GM19240 (cell line): ENCODE results near the gene SPATA24.
"Not testable (repeated sequence)": the region's sequence is repeated elsewhere in the genome, so short reads cannot be mapped to it uniquely, and the experiment has no call there.

Experiments used
- DNase-seq: peaks from one replicate; pipeline ENCODE4 v3.0.0; 2011; ENCODE audit warnings: low spot score; ENCODE audit not compliant: insufficient read length

The SPATA24 gene

DNA sequence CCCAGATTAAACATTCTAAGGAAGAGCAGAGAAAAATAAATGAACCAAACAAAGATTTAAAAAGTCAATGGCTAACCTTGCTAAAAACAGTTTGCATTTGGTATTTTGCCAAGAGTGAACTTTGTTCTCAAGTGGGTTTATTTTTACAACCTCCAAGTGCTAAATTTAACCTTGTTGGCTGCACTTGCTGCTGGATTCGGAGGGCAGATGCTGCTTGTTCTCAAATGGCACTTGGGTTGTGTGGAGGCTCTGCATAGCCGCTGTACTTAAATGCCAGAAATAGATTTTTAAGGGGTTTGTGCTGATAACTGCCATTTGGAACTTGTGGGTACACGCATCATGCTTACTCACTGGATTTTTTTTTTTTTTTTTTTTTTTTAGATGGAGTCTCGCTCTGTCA lies 13.3 kb upstream of the SPATA24 start:
- DNase-seq, result no peak

DNA sequence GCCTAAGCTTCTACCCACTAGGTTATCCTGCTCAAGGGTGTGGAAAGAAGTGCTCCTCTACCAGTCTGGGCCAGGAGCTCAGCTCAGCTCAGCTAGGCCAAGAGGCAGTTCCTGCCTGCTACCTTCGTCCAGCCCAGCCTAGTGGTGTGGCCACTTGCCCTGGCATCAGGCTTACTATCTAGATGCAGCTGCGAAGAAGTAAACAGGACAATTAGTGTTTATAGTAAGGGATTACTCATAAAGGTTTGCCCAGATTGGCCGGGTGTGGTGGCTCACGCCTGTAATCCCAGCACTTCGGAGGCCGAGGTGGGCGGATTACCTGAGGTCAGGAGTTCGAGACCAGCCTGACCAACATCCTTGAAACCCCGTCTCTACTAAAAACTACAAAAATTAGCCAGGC lies 12.8 kb upstream of the SPATA24 start:
- no peak for DNase-seq

DNA sequence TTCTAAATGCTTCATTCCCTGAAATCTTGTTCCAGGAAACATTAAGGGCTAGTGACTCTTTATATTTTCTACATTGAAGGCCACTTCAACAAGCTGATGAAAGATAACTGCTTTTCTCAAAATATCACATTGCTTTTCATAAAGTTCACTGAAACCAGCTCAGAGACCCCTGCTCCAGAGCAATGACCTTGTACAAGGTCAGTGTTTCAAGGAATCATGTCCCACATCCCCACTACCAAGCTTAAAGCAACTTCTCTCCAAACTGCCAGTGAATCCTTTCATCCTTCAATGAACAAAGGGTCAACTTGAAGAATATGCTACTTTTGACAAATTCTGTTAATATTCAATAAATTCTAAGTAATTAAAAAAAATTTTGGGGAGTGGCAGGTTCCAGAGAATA lies 12.0 kb upstream of the SPATA24 start:
- no peak for DNase-seq

DNA sequence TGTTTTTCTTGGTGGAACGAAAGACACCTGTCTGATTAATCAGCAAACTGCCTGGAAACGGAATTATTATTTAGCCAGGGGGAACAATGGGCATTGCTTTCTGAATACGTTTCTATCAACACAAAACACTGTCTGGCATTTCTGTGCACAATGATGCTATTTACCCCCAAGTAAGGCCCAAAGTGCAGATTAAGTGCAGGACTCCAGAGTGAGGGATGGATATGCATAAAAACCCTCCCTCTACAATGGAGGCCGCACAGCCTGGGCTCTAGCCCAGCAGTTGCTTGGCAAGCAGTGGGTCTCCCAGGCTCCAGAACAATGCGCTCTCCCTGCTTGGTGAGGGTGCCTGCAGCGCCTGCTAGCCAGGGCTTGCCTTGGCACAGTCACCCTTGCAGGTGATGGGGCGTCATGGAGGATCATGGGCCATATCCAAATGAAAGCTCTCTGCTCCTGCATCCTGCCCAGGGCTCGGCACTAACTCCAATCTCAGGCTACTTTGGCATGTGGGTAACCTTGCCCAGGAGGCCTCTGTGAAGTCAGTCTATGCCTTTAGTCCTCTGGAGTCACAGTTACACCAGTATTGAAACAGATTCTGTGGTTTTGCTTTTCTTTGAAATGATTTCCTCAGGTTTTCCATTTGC lies 11.5 kb upstream of the SPATA24 start:
- DNase-seq, result no peak

DNA sequence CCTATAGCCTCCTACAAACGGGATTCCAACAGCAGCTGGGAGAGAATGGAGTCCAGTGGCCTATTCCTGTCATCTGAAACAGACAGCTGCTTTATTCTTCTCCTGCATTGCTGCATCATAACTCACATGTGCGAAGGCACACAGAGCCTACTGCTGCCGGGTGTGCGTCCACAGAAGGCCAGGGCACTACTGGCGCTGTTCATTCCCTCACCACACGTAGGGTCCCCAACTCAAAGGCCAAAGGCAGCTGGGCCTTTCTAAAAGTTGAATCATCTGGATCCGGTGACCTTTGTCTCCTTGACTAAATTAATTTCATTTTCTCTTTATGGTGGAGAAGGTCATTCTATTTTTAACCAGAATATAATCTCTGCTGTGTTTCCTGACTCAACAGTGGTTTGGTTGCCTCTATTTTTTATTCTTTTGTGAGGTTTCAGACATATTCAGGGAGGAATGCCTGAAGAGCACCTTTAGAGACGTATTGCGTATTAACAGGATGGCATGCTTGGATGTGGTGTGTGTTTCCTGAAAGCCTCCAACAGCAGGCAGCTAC lies 10.8 kb upstream of the SPATA24 start:
- no peak for DNase-seq

DNA sequence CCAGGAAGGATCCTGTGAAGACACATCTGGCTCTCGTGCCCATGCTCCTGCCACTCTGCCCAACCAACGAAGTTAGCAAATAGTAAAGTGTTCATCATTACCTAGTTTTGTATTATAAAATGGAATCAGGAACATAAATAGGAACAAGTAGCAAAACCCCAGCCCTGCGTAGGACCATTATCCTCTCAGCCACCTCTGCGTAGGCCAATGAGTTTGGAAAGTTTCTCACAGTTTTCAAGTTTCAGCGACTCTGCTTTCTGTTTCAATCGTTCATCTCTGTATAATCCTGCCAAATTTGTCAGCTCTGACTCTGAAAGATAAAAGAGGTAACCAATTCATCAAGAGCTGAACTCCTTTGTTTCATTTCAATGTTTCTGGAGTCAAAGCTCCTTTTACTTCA lies 10.1 kb upstream of the SPATA24 start:
- DNase-seq, result no peak

DNA sequence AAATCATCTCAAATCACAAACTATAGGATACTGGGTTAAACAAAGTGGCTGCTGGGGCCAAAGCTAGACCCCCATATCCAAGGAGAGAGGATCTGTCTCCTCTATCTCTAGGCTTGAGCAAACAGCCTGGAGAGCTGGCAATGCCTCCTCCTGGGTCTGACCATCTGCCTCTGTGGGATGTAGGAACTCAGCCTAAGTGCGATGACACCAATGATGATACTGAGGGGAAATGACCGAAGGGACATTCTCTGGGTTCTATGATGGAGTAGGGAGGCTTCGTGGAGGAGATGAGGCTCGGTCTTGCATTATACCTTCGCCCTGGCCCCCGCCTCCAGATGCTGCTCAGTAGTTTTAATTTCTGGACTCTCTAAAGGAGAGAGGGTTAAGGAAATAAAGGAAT lies 9.3 kb upstream of the SPATA24 start:
- DNase-seq, result no peak

DNA sequence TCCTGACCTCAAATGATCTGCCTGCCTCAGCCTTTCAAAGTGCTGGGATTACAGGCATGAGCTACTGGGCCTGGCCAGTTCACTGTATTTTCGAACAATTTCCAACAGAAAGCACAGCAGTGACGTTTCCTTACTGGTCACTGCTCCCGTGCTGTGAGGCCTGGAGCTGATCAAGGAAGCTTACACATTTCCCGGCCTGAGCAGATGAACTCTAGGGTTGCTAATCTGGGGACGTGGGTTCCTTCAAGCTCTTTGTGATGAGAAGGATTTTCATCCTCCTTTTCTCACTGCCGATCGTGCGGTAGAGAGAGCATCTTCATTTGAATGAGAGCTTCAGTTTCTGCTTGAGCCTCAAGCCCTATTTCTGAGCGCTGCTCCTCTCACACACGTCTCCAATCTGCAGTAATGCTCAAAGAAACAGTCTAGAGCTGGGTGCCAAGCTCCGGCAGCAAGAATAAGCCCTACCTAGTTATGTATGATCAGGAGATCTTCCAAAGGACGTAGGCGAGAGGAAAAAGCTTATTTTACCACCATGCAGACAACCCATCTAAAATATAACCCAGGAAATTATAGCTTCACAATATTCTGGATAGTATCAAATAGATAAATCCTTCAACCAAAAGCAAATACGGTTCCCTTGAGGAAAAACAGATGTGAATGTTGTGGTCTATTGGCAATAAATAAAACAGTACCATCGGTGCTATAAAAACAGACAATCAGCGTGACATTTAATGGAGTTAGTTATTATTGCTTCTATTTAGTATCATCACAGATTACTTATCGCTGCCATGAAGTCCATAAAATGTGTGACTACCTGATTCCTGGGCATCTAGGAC lies 7.3 kb upstream of the SPATA24 start:
- DNase-seq, result no peak

DNA sequence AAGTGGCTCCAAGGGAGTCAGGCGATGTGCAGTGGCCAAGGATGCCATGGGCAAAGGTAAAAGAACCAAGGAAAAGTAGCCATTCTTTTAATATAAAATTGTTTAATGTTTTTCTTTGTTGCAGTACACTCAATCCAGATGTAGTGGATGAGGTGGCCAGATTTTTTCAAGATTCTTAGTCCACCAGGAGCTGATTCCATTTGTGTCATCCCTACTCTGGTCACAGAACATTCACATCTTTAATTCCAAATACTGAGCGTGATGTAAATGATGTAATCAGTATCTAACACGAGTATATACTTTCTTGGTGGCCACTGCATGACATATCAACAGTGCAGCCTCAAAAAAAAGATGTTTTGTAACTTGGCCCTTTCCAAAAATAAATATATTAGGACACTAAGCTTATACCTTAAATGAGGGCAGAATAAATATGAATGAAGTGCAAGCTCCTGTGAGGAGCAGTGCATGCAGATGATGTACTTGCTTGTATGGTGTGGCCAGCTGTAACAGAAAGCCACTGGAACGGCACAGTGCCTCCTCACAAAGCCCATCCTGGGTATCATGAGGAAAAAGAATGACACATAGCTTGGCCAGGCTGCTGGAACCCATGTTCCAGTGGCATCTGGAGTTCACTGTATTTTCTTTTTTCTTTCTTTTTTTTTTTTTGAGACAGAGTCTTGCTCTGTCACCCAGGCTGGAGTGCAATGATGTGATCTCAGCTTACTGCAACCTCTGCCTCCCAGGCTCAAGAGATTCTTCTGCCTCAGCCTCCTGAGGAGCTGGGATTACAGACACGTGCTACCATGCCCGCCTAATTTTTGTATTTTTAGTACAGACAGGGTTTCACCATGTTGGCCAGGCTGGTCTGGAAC lies 6.5 kb upstream of the SPATA24 start:
- no peak for DNase-seq

DNA sequence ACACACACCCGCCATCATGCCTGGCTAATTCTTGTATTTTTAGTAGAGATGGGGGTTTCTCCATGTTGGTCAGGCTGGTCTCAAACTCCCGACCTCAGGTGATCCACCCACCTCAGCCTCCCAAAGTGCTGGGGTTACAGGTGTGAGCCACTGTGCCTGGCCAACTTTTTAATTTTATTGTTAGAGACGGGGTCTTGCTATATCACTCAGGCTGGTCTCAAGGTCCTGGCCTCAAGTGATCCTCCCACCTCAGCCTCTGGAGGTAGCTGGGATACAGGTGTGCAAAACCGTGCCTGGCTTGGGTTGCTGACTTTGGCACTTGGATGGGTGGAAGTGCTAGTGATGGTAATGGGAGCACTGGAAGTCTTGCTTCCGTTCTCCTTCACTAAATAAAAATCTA lies 5.2 kb upstream of the SPATA24 start:
- DNase-seq, result not testable (repeated sequence)

DNA sequence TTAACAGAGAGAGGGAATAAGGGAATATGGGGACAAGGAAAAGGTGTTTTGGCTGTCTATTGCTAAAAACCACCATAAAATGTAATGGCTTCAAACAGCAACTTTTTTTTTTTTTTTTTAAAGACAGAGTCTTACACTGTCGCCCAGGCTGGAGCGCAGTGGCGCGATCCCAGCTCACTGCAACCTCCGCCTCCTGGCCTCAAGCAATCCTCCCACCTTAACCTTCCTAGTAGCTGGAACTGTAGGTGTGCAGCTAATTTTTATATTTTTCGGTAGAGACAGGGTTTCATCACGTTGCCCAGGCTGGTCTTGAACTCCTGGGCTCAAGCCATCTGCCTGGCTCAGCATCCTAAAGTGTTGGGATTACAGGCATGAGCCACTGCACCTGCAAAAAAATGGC lies 4.3 kb upstream of the SPATA24 start:
- no peak for DNase-seq

DNA sequence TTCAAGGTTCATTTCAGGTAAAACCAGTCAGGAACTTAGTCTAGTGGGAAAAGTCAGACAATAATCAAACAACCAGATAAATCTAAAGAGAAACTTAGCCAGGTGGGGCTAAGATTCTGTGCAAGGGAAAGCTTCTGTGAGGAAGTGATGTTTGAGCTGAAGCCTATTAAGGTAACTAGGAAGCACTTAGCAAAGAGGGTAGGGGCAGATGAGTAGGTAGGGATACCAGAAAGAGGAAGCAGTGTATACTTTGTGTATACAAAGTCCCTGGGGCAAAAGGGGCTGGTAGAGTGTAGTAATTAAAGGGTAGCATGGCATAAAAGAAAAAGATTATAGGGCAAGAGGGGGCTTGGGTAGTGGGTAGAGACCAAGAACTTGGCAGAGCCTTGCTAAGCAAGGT lies 3.6 kb upstream of the SPATA24 start:
- DNase-seq, result no peak

DNA sequence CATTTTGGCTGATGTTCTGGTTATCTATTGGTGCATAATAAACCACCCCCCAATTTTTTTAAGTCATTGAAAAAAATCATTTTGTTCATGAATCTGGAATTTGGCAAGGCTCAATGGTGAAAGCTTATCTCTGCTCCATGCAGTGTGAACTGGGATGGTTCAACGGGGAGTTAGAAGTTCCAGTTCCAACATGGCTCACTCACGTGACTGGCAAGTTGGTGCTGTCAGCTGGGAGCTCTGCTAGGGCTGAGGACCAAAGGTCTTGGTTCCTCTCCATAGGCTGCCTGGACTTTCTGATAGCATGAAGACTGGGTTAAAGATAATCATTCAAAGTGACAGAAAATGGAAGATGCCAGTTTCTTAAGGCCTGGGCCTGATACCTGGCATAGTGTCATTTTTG lies 3.1 kb upstream of the SPATA24 start:
- DNase-seq, result no peak

DNA sequence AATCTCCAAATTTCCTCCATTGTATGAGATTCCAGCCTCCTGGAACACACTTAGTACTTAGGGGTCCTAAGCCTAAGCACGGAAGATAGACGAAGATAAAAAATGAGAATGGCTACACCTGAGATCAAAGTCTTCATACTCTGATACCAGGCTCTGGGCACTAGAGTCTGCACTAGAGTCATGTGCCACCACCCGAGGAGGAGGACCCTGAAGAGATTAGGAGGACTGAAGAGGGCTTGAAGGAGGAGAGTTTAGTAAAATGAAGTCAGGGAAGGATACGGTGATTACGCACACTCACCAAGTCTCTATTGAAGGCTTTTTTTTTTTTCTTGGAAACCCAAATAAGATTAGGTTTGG lies 573 bp upstream of the SPATA24 start:
- no peak for DNase-seq

DNA sequence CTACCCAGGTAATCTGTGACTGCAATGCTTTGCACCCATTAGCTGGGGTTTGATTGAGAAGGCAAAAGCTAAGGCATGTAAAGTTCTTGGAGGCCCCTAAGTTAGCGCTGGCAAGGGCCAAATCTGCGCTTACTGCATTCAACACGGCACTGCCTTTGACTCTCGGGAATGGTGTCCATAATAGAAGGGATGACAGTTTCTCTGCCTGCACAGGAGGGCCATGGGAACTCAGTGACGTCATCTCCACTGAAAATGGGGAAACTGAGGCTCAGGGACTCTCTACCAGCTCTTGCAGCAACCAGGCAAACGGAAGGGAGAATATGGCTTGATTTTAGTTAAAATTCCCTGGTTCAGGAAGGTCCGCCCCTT lies 487 bp downstream of the SPATA24 start:
- no peak for DNase-seq

DNA sequence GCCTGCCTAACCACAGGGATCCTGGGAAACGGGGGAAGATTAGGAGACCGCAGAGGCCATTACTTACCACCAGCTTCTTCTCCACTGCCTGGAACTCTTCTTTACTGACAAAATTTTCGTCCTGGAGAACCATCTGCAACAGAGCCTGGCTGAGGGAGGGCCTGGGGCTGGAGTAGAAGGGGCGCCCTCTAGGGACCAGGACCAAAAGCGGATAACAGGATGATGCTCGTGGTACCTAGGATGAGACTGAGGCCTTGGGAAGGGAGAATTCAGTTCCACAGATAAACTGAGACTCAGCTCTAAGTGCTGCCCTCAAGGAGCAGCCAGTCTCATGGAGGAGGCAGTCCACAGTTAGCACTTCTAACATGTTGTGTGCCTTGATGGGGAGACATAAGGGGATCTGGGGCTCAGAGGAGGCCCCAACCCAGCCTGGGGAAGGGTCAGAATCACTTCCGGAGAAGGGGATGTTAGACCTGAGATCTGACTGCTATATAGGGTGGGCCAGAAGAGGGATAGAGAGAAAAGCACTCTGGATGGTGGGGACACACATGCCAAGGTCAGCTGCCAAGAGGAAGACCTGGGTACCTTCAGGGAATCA lies 1.2 kb downstream of the SPATA24 start:
- DNase-seq, result no peak

DNA sequence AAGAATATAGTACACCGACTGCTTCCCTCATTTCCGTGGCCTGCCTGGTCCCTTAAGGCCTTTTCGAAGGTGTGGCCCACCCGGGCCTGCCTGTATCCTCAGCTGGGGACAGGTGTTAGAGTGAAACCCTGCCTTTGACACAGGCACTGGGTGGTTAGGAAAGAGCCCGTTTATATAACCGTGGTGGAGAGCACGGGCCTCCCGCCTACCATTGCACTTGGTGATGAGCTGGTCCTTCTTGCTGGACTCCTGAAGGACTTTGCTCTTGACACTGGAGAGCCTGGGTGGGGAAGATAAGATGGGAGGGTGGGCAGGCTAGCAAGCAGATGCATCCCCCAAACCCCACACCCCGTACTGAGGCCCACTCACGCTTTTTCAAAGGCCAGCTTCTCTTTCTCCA lies 2.3 kb downstream of the SPATA24 start:
- no peak for DNase-seq

DNA sequence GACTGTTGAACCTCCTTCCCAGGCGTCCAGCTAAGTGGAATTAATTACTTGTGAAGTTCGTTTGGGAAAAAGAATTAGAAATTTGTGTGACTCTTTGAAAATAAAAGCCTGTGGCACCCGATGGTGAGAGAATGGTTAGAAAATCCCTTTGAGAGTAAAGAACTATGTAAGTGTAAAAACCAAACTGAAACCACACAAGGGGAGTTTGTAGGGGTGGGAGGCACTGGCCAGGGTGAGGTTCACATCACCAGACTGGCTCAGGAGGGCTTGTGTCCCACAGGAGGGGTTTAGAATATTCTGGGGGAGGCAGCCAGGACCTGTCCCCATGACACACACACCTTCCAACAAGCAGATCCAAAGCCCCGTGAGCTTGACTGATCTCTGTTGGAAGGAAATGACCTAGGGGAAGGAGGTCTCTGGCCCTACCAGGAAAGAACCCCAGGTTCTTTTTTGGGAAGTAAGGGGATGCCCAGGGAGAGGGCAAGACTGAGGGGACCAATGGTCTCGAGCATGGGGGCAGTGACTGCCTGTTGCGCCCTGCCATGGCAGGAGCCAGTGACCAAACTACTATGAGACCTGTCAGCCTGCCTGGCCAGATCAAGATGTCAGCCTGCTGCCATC lies 4.3 kb downstream of the SPATA24 start:
- peak; percentile 64 for DNase-seq

DNA sequence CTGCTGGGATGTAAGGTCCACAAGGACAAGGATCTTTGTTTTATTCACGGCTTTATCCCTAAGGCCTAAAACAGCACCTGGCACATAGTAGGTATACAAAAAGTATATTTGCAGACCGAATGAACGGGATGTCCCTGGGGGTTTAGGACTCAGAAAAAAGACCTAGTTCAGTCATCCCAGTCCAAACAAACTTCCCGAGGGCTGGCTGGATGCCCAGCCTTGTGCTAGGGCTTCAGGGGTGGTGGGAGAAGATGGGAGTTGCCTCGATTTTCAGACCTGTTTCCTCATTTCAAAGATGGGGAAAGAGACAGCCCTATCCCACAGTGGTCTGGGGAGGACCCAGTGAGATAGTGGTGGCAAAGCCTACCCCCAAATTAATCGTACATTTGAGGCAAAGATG lies 6.0 kb downstream of the SPATA24 start:
- no peak for DNase-seq

DNA sequence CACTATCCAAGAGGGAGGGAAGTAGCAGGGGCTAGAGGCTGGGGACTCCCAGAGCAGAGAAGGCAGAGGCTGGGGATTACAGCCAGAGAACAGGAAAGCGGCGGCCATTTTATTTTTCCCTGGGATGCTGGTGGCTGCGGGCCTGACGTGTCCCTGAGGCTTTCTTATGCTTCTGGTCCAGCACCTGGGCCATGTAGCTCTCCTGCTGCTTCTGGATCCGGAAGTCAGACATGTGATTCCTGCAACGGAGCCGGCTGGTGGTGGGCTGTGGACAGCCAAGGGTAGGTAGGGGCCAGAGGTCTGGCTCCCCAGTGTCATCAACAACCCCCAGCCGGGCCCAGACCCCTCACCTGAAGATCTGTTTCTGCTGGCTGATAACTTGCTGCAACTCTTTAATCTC lies 7.2 kb downstream of the SPATA24 start:
- no peak for DNase-seq
